DMS 273 (cell line): Measurements from ENCODE around the gene SNRNP70.
"Not testable (repeated sequence)": the region's sequence is repeated elsewhere in the genome, so short reads cannot be mapped to it uniquely, and the experiment has no call there.

Experiments used
- DNase-seq: peaks from one replicate; lab custom pipeline; 2025; ENCODE audit not compliant: unreplicated experiment; lab: John Stamatoyannopoulos, UW

SNRNP70 gene

DNA sequence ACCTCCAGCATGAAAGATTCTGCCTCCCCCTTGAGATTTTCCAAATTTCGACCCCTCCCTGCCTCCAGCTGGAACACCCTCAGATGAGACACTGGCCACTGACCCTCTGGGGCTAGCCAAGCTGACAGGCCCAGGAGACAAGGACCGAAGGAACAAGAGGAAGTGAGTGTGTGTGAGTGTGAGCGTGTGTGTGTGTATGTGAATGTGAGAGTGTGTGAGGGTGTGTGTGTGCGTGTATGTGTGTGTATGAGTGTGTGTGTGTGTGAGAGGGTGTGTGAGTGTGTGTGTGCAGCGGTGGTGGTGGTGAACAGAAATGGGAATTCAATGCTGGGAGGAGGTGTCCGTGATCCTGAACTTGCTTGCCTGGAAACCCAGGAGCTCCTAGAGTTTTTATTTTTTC lies 56.1 kb downstream of the SNRNP70 start:
- DNase-seq: no peak

GRCh38 chr19:49142866-49143335 lies 57.6 kb downstream of the SNRNP70 start:
- DNase-seq: peak; percentile 93

- DNase-seq: peak; percentile 85
These were observed 60.5 kb downstream of the SNRNP70 start for GRCh38 chr19:49145573-49146407.

- DNase-seq: not testable (repeated sequence)
These were observed 61.1 kb downstream of the SNRNP70 start for GRCh38 chr19:49146408-49146770.

DNA sequence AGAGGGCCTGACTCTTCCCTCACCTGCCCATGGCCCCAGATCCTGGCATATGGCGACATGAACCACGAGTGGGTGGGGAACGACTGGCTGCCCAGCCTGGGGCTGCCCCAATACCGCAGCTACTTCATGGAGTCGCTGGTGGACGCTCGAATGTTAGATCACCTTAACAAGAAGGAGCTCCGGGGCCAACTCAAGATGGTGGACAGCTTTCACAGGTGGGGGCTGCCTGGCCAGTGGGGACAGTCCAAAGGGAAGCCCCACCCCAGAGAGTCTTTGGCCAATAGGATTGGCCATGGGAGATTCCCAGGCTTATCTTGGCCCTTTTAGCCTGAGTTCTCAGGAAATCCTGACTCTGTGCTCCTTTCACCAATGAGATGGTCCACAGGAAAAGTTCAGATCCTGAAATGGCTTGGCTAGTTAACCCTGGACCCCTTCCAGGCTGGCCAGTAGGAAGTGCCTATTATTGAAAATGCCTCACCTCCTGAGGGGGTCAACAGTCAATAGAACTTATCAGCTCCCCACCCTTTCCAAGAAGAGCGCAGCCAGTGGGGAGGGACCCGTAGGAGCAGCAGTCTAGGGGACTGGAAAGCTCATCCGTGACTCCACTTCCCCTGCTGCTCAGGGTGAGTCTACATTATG lies 62.9 kb downstream of the SNRNP70 start:
- no peak for DNase-seq

DNA sequence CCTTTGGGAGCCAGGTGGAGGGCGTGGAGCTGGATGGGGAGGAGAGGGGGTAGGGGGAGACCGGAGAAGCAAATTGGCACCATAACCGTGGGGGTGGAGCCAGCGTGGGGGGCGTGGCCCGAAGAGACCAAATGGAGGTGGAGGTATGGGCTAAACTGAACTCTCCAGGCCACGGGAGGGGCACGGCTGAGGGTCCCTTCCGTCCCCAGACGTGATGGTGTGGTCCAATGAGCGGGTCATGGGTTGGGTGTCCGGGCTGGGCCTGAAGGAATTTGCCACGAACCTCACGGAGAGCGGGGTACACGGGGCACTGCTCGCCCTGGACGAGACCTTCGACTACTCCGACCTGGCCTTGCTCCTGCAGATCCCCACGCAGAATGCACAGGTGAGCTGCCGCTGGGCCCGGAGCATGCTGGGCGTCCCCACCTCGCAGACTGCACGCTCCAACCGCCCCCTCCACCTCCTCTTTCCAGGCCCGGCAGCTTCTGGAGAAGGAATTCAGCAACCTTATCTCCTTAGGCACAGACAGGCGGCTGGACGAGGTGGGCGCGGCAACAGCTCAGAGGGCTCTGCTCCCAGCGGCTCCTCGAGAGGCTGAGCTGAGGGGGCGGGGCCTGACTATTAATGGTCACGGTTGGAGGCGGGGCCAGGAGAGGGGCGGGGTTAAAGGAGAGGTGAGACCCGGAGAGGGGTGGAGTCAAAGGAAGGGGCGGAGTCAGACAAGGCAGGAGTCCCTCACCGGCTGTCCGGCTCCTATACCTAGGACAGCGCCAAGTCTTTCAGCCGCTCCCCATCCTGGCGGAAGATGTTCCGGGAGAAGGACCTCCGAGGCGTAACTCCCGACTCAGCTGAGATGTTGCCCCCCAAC lies 63.8 kb downstream of the SNRNP70 start:
- DNase-seq: peak; percentile 99

GRCh38 chr19:49149652-49150105 lies 64.4 kb downstream of the SNRNP70 start:
- peak; percentile 96 for DNase-seq

DNA sequence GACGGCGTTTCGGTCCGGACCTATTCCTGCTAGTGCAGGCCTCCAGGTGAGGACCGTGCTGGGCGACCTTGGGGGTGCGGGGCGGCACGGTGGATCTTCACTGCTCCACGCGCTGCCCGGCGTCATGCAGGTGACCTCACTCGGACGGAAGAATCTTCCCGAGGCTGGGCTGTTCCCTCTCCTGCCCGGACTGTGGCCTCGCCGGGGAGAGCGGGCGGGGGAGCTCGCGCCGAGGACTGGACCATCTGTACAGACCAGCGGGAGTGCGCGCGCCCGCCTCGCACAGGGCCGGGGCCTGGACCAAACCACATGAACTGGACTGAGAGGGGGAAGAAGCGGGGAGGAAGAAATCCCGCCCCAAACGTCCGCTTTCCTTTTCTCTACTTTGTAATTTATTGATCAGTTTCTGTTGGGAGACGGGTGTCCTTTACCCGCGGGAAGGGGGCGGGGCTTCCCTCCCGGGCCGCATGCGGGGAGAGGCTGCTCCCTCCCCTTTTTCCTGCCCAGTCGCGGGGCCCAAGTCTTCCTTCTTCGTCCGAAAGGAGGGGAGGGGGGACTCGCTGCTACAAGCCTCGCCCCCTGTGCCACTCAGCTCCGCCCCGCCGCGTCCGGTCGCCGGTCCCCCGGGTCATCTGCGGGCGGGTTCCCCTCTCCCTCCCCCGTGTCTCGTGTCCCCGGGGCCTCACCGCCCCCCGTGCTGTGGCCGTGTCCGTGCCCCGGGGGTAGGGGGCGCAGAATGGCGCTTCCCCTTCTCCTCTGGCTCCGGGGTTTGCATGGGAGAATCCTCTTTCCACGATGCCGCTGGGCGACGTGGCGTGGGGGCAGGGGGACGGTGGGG lies 65.1 kb downstream of the SNRNP70 start:
- DNase-seq: peak; percentile 97

DNA sequence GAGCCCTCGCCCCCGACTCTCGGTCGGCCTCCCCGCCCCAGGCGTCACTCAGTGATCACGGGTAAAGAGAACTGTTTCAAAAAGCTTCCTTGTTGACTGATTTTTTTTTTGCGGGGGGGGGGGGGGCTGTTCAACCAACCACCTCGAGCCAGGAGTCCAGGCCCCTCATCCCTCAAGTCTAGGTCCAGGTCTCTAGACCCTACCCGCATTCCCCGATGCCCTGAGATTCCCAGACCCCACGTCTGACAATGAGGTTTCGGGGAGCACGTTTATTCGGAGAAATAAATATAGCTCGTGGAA lies 65.6 kb downstream of the SNRNP70 start:
- no peak for DNase-seq

GRCh38 chr19:49151267-49152118 lies 66.2 kb downstream of the SNRNP70 start:
- DNase-seq: peak; percentile 96

GRCh38 chr19:49152119-49152550 lies 66.9 kb downstream of the SNRNP70 start:
- DNase-seq: peak; percentile 57

DNA sequence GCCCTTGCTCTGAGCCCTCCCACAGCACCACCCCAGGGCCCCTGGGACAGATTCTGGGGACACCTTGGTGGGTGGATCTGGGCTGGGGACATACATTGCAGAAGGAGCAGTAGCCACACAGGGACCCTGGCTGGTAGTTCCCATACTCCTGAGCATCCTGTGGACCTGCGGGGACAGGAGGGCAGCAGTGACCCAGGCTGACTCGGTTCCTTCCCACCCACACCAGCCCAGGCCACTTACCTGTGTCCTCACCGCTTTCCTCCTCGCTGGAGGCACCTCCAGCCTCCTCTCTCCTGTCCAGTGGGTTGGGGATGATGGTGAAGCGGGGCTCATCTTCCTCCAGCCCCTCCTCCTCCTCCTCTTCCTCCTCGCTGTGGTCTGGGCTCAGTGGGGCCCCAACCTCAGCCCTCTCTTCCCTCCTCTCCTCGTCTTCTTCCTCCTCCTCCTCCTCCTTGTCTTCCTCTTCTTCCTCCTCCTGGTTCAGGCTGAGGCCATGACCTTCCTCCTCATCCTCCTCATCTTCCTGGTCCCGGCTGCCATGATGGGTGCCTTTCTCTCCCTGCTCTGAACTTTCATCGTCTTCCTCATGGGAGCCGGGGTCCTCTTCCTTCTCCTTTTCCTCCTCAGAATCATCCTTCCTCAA lies 68.0 kb downstream of the SNRNP70 start:
- DNase-seq: no peak

DNA sequence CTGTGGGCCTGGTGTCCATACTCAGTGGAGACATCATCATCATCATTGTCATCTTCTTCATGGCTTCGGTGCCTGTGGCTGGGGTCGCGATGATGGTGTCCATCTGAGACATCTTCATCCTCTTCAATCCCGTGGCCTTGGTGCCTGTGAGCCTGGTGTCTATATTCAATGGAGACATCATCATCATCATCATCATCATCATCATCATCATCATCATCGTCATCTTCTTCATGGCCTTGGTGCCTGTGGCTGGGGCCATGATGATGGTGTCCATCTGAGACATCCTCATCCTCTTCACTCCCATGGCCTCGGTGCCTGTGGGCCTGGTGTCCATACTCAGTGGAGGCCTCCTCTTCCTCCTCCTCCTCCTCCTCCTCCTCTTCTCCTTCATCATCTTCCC lies 69.0 kb downstream of the SNRNP70 start:
- DNase-seq: no peak

- no peak for DNase-seq
These were observed 70.0 kb downstream of the SNRNP70 start, which contains the start of gene HRC for GRCh38 chr19:49155005-49155819. HRC (minus strand) TSS chr19:49155396; CDS start chr19:49155237, 159 bp downstream.

DNA sequence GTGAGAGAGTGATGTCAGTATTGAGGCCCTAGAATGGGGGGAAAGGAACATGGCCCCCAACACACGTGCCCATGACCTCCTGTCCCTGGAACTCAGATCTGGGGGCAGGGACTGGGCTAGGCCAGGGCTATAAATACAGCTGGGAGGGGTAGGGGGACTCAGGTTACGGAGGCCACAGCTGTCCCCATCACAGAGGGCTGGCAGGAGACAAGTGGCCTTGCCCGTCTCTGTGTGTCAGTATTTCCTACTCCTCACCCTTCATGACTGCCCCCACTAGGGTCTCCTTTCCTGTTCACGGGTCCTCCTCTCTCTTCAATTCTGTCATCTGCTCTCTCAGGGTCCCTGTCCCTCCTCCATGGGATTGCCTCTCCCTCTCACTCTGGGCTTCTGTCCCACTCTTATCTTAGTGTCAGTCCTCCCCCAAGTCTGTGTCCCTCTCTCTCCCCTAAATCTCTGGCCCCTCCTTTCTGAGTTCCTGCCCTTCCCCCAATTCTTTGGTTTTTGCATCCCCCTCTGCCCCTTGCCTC lies 70.6 kb downstream of the SNRNP70 start:
- DNase-seq: peak; percentile 45

DNA sequence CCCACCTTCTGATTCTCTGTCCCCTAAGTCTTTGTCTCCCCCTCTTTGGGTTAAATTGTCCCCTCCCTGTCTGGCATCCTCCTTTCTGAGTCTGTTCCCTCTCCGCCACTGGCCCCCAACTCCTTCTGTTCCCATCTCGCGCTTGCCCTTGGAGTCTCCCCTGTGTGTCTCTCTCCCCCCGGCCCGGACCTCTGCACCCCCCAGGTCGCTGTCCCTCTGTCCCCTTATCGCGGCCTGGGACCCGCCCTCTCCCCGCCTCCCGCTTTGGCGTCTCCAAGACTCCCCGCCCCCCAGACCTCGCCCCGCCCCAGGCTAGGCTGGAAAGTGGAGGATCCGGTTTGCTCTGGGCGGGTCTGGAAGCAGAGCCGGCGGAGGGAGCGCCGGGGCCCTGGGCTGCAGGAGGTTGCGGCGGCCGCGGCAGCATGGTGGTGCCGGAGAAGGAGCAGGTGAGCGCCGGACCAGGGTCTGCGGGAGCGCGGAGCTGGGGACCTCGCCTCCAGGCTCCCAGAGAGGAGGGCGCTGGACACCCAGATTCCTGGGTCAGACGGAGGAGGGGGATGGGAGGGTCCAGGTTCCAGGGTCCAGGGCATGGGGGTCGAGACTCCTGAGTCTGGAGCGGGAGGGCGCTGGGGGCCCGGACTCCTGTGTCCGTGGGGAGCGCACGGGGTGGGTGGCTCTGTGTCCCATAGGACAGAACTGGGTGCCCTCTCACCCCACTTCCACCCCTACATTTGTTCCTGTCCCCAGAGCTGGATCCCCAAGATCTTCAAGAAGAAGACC lies 72.4 kb downstream of the SNRNP70 start, which contains the start of gene TRPM4:
TRPM4 (plus strand) TSS at position 348 of the 780 bp plus-strand sequence; CDS start at position 423, 75 bp downstream.
- peak; percentile 93 for DNase-seq
